Astrocyte of the hippocampus (primary cell): ENCODE data around the gene ARHGAP26.
A peak's percentile ranks its signal among the peaks of the same experiment; 100 is the strongest.

Experiments
- DNase-seq: peaks from one replicate; pipeline ENCODE4 v3.0.0; 2011; ENCODE audit warnings: low read depth, low spot score

Gene ARHGAP26

GRCh38 chr5:142828797-142829535 is 58.8 kb downstream of the ARHGAP26 start:
- DNase-seq: no peak

- peak; percentile 62 for DNase-seq
Observed at GRCh38 chr5:142829801-142830220, 59.6 kb downstream of the ARHGAP26 start.

DNA sequence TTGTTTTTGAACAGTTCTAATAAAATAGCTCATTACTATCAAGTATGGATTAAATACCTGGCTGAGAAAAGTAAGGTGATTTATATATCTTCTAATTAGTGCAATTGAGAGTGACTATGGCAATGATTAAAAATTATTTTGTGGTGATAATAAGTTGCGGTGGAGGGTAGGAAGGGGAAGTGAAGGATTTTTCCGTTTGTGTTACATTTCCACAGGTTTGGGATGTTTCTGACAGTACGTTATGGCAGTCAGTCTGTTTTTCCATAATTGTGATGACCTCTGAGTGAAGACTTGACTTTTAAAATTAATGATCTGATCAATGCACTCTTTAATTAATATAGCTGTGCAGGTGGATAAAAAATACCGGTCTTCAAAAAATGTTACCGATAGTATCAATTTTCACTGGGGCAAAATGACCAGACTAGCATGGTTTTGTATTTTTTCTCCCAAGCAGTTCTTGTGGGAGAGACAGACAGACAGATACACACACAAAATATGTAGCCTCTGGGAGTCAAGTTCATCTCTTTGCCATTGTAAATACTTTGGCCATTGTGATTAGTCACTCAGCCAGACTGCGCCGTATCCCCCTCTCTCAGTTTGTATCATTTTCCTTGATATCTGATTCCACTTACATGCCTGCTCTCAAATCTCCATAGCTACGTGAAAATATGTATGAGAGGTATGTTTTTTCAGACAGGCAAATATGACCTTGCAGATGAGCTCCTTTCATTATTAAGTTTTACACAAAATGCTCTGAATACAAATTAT is 60.2 kb downstream of the ARHGAP26 start:
- DNase-seq: peak; percentile 42

GRCh38 chr5:142831009-142831383 is 60.8 kb downstream of the ARHGAP26 start:
- no peak for DNase-seq

DNA sequence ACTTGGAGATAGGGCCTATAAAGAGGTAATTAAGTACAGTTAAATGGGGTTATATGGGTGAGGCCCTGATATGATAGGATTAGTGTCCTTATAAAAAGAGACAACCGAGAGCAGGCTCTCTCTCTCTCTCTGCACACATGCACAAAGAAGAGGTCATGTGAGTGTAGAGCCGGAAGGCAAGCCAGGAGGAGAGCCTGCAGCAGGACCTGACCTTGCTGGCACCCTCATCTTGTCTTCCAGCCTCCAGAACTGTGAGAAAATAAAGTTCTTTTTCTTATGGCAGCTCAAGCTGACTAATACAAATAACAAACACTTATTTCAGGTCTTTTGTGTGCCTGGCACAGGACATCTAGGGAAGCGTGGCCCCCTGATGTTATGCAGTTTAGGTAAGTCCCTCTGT is 62.1 kb downstream of the ARHGAP26 start:
- DNase-seq: no peak

DNA sequence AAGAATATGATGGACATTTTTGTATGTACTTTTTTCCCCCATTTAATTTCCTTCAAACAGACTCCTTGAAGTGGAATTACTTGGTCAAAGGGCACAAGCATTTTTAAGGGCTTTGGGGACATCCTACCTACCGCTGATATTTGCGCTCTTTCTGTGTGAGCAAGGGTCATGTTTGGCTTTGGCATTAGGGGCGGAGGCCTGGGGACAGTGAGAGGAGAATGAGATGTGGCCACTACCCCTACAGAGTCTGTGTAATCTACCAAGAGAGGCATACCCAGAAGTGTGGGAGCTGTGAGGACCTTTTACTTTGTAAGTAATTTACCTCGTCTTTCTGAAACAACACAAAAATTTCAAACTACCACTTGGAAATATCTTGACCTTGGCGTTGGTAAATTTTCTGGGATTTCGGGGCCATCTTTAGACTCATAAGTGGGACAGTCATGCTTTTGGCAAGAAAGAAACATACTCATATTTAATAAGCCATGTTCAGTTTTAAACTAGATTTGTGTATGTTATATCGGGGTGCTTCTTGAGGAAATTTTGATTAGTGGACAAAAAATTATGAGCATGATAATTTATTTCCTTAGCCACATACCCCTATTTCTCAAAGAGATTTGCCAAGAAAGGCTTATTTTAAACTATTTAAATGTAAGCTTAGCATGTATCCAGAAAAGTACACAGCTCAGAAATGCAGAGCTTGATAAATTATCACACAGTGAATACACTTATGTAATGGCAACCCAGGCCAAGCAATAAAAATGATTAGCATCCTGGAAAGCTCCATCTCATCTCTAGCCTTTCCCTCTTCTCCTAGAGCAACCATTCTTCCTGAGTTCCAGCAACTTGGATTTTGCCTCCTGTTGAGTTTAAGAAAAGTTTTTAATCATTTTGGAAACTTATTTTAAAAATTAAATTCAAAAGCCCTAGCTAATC is 63.6 kb downstream of the ARHGAP26 start:
- DNase-seq: no peak

DNA sequence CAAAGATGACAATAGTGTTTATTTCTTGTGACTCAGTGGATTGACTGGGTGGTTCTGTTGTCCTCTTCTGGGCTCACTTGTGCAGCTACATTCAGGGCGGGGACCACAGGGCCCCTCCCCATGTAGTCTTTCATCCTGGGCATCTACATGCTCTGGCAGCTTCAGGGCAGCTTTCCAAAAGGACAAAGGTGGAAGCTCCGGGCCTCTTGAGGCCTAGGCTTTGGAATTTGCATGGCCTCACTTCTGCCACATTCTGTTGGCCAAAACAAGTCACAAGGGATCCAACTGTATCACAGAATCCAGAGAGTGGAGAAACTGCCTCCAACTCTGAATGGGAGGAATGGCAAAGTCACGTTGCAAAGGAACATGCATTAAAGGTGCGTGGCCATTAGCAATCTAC is 64.3 kb downstream of the ARHGAP26 start:
- DNase-seq: no peak

DNA sequence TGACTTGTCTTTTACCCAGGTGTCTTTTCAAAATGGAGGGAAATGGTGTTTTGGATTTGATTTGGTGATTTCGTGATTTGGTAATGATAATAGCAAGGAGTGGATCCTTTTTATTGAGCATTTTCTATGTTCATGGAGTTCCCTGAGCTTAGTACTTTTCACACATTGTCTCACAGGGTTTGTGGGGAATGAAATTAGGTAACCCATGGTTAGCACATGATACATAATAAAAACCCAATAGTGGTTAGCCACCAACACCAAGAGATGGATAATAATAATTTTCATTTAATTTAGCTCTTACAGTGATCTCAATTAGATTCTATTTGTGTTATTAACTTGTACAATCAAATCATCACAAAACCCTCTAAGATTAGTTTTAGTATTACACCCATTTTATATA is 65.4 kb downstream of the ARHGAP26 start:
- DNase-seq: no peak

DNA sequence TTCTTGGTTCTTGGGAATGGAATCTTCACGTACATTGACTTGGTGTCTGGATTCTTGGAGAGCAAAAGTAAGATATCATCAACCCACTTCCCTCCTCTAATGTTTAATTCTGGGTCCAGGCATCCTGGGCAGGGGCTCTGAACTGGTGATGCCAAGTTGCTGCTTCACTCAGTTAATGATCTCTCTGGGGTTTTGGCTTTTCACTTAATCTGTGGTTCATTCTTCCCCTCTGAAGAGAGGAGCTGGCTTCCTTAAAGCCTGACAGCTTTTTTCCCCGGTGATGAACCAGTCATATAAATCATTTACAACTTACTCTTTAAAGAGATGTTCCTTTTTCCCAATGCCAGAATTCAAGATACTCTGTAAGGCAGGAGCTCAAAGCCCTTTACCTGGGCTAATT is 65.9 kb downstream of the ARHGAP26 start:
- no peak for DNase-seq

DNA sequence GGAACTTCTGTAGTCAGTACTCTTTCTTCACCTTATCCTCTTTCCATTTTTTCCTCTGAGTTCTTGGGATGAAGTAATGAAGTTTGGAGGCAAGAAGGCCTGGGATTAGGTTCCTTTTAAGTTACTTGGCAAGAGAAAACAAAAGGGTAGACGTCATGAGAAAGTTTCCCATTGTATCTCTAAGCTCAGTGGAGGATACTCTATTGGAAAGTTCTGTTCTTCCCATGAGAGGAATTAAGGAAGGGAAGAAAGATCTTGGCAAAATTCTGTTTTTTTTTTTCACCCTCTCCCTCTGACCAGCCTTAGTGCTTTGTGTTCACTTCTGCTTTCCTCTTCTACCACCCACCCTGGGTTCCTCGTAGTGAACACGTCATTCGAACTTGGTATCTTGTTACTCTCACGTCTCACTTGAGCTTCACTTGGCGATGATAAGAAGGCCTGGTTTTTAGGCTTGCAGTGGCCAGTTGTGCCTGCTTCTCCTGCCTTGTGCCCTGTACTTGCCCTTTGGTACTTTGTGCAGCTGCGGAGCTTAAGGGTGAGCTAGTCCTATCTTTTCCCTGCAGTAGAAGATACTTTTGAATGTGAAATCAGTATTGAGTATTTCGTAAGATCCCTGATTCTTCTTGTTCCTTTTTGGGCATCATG is 67.0 kb downstream of the ARHGAP26 start:
- no peak for DNase-seq

DNA sequence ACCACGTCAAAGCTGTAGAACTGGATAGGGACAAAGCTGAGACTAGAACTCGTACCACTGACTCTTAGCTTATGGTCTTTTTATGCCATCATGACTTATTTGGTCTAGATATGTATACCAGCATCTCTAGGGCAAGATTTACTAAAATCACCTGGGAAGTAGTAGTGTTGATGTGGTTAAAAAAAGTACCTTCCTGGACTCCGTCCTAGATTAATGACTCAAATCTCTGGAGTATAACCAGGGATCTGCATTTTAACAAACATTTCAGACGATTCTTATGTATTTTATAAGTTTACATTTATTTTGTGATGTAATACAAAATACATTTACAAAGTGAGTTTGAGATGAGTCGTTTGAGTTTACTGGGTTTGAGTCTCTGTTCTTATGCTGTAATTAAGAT is 68.7 kb downstream of the ARHGAP26 start:
- DNase-seq: no peak

- no peak for DNase-seq
Observed at GRCh38 chr5:142839711-142840346, 69.7 kb downstream of the ARHGAP26 start.

DNA sequence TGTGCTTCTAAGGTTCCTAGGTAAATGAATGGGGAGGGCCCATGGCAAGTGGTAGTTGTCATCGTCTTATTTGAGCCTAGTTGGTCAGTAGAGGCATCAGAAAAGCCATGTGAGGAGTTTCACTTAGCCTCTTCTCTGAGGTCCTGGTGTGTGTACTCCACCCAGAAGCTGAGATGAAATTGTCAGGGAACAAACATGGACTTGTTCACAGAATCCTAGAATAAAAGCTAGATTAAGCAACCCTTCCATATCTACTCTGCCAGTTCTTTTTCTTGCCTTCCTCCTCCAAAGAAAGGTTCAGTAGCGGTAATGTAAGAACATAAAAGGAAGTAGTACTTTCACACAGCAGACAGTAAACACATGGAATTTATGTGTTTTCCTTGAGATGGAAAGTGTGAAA is 70.4 kb downstream of the ARHGAP26 start:
- no peak for DNase-seq

GRCh38 chr5:142841511-142842265 is 71.5 kb downstream of the ARHGAP26 start:
- peak; percentile 72 for DNase-seq

GRCh38 chr5:142842994-142843905 is 73.1 kb downstream of the ARHGAP26 start:
- no peak for DNase-seq

DNA sequence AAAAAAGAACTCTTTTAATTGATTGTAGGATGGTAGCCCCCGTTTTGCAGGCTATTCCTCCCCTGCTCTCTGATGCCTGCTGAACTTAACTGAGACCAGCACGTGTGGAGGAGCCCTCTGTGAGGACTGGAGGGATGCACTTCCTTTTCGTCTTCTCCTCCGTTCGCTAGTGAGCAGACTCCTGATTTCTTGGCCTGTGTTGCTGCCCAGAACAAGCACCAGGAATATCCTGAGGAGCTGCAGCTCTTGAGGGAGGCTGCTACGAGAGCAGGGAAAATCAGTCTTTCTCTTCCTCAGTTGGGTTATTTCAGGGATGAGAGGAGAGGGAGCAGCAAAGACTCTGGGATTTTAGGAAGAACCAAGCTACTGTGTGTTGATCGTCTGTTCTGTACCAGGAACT is 74.7 kb downstream of the ARHGAP26 start:
- DNase-seq: no peak

DNA sequence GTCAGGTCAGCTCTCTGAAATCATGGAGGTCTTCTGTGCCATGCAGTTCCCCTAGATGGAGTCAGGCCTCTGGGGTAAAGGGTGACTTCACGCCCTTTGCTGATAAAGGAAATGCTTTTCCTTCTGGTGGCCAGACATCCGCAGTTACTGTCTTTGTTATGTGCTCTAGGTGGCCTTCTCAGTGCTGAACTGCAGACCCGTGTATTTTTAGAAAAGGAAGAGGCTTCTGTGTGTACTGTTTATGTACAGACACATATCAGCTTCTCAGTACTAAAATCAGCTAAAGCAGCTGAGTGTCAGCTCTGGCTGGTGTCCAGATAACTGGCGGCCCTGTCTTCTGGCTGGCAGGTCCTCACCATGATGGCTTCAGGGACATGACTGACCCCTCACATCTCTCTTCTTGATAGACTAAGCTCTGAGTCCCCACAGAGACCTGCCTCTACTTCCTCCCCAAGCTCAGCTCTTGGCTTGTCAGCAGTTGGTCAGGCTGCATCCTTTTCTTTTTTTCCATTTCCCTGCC is 75.3 kb downstream of the ARHGAP26 start:
- DNase-seq: no peak

DNA sequence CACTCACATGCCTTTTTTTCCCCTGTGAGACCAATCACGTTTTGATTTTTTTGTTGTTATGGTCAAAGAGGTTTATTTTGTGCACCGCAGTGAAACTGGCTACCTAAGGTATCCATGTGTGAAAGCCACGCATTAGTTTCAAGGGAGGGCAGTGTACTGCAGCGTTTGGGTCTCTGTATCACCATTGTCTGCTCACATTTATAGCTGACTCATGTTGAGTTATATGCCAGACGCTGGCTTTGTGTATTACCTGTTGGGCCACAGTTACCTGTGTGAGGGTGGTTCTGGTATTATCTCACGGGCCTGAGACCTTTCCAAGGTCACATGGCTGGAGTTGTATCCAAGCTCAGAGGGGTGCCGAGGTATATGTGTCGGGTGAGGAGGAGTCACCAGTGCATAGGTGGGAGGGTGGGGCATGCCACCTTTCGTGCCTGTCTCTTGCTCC is 75.8 kb downstream of the ARHGAP26 start:
- no peak for DNase-seq

GRCh38 chr5:142846406-142846805 is 76.2 kb downstream of the ARHGAP26 start:
- no peak for DNase-seq
